NOMO-1 (cell line): Measurements from ENCODE around the gene S100A16.

Experiments
- DNase-seq, 2 experiments: peaks; one replicate each; lab custom pipeline; 2025; ENCODE audit not compliant: unreplicated experiment in 2 of 2; lab: John Stamatoyannopoulos, UW

S100A16 gene

DNA sequence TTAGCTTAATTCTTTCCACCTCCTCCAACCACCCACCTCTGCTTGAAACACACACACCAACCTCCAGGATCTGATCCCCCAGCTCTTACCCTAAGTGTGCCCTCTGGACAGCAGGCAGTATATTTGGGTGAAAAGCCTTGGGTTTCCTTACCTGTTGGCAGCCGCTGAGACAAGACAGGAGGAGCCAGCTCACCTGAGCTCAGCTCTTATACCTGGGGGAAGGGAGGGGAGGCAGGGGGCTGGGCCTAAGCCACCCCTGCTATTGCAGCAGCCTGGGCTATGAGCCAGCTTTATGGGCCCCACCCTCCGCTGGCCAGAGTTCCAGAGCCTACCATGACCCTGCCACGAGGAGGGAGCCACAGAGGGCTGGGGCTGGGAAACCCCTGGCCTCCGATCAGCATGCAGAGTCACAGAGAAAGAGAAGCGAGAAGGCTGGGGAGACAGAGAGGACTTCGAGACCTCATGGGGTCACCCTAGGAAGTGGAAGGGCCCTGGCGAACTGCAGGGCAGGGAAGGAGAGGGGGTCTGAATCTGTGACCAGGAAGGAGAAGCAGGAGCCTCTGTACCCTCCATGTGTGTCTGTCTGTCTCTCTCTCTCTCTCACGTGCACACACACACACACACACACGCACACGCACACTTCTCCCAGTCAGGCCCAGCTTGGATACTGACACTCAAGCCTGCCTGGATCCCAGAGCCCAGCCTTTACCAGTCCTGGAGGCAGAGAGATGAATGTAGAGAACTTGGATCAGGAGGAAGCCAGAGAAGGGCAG is 3.4 kb upstream of the S100A16 start, which contains the start of gene S100A14:
Gene S100A14 (minus strand): TSS at position 182 of the 773 bp plus-strand sequence. CDS start 467 bp downstream, outside the sequence.
- DNase-seq, result no peak

DNA sequence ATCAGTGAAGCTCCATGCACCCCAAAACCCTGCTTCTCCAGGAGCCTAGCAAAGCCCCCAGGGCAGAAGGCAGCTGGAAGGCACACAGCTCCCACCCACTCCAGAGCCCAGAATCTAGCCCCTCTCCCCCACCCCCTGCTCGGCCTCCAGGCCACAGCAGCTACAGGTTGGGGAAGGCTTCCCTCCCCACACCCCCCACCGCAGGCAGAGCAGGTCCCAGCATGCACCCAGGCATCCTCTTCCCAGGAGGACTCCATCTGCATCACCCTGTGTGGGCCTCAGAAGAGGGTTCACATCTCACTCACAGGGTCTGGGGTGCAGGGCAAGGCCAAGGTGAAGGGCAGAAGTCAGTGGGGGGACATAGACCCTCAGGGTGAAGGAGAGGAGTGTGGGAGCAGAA is 2.5 kb upstream of the S100A16 start:
- no peak for DNase-seq

DNA sequence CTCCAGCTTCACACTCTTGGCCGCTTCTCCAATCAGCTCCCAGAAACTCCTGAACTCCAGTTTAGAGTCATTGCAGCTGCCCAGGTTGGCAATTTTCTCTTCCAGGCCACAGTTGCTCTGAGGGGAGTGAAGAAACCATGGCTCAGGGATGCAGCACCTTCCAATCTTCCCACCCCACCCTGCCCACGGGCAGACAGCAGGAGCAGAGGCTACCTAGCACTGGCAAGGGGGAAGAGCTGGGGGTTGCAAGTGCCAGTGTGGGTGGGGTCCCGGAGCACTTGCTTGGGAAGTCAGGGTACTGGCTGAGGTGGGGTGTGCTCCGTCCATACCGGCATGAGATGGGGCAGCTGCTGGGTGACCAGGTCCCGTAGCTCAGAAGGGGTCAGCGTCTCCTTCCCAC is 2.0 kb upstream of the S100A16 start:
- DNase-seq, result no peak

DNA sequence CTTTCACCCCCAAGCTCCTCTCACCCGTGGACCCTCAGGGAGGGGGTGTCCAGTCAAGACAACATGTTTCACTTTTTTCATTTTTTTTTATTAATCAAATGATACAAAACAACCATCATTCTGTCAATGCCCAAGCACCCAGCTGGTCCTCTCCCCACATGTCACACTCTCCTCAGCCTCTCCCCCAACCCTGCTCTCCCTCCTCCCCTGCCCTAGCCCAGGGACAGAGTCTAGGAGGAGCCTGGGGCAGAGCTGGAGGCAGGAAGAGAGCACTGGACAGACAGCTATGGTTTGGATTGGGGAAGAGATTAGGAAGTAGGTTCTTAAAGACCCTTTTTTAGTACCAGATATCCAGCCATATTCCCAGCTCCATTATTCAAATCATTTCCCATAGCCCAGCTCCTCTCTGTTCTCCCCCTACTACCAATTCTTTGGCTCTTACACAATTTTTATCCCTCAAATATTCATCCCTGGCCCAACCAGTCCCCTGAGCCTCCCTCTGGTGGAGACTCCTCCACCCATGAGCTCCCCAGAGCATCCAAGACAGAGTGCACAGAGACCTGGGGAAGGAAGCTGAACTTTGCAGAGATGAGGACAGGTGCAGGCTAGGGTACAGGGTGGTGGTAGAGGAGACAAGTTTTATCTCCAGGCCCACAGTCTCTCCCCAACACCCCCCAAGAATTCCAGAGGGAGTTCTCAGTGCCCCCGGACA is 1.4 kb upstream of the S100A16 start:
- no peak for DNase-seq

DNA sequence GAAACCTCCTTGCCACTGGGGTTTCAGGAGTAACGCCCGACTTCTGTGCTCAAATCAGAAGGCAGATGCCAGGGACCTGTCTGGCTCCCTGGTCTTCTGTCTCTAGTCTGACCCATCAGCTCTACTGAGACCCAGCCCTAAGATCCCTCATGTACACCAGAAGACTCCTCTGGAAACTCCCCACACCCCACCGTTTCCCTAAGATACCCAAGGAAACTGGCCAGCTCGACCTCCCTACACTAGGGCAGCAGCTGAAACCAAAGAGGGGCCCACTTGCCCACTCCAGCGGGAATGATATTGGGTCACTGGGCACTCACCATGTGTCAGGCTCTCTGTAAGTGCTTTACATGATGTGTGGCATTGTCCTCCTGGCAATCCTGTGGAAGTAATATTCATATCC is 469 bp upstream of the S100A16 start:
- DNase-seq, result no peak

DNA sequence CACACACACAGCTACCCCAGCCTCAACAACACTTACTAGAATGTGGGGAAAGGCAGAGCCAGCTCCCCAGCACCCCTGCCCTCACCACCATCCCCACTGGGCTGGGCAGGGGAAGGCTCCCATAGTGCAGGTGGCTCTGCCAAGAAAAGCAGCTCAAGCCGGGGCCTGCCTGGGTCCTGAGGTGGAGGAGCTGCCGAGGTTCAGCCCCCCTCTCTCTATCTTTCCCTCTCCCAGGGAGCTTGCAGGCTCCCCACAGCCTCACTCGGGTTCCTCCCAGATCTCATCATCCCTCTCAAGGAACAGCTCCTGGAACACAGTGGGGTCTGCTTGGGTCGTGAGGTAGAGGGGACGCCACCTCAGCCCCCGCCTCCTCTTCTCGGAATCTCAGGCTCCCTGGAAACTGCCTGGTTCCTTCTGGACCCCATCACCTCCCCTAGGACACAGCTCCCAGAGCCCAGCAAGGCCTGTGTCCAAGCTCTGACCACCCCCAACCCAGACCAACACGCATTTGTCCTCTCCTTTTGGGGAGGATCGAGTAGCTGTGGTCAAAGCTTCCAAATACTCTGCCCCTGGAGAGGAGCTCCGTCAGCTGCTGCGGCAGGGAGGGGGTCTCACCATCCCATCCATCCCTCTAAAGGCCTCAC is 704 bp downstream of the S100A16 start:
- DNase-seq, result no peak

DNA sequence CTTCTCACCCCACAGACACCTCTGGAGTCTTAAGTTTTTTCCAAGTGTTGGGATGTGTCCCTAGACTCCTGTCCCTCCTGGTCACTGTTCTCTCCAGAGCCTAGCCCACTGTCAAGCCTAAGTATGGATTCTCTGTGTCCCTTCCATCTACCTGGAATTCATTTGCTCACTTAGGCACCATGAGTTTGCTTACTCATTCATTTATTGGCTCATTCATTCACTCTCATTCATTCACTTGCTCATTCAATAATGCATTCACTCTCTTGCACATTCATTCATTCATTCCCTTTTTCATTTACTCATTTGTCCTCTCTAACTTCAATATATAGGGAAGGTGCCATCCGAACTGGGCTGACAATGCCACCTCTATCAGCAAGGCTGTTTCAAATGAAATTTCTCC is 1.6 kb downstream of the S100A16 start:
- no peak for DNase-seq

DNA sequence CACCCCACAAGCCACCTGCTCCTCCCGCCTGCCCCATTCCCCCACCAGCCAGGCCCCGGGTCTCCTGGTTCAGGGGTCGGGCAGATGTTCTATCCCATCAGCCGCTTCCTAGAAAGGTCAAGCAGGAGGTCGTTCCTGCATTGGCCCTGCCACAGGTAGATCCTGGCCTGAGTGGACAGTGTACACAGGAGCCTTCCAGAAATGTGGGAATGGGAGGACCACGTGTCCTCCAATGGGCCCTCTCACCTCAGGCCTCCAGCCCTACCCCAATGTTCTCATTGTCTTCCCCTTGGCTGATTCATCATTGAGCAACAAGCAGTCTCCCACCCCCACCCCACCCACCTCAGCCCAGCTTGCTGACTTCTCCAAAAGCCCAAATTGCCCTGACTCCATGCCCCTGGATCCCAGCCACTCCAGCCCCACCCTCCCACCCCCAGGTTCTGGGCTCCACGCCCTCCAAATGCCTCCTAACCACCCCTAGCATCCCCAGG is 2.1 kb downstream of the S100A16 start:
- DNase-seq, result peak in 1 of 2 experiments; percentile 19

DNA sequence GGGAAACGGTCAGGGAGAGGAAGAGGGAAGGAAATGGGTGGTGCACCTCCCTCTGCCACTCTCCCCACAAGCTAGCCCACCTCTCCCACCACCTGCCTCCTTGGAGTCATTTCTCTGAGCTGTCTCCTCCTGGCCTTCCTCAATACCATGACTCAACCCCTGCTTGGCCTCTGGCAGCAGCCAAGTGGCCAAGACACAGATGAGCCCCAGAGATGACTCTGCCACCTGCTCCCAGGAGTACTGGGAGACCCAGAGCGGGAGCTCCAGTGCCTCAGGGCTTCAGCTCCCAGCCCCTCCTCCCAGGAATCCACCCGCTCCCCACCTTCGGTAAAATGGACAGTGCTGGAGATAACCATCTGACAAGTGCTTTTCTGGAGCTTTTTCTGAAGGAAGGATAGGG is 2.6 kb downstream of the S100A16 start:
- no peak for DNase-seq

DNA sequence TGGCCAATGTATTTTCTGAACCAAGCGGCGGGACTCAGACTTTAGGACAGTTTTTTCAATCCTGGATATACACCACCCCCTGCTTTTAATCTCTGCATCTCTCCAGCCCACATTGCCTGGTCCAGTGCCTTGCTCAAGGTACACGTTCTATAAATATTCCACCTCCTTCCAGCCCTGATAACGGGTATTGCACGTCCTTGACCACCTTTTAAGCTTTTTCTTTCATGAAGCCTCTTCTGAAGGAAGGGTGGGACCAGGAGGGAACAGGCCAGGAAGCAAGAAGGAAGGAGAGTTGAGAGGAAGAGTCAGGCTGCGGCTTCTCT is 3.4 kb downstream of the S100A16 start:
- no peak for DNase-seq

DNA sequence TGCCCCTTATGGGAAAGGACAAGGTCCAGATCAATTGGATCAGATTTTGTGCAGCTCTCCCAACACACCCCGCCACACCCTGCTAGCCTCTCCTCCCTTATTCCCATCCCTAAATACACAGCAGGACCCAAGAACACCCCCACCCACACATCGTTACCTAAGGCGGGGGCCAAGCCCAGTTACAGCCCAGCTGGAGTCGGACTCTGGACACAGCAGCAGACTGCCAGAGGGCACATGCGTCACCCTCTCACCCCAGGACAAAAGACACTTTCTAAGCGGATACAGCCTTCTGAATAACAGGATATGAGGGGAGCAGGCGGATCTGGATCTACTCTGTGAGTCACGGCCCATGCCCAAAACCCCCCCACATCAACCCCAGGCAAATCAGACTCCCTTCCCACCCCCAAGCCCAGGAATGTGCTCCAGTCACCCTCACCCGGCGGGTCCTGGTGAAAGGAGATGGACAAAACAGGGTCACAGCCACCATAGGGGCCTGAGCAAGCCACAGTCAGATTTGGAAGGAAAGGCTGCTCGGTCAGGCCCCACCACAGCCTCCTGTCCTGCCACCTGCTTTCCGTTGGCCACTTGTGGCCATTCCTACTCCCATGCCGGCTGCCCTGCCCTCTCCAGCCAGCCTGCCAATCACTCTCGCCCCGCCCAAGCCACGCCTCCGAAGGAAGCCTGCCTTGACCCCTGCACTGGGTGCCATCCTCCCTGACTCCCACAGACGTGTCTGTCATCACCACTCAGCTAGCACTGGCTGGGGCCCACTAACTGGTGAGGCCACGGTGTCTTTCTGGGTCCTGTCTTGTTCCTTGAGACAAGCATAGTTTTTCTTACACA is 4.0 kb downstream of the S100A16 start:
- DNase-seq, result no peak

DNA sequence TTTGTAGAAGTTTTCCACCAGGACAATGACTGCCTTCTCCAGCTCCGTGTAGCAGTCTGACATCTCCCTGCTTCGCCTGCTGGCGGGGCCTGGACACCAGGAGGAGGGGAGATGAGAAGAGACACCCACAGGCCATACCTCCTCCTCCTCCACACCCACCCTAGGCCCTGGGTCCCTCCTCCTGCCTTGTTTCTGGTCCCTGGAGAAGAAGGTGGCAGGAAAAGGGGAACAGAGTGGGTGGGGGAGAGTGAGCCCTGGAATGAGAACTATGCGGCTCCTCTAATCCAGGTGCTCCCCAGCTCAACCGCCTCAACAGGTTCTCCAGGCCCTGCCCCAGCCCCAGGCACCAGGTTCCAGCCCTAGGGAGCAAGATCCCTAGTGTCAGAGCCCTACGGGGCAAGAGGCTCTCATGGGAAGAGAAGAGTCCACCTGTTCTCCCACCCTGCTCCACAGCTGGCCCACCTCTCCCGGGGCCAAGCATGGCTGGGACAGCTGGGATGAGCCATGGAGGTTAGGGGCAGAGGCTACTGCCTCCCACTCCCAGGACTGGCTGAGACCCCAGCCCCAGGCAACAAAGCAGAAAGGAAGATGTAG is 4.8 kb downstream of the S100A16 start:
- no peak for DNase-seq

DNA sequence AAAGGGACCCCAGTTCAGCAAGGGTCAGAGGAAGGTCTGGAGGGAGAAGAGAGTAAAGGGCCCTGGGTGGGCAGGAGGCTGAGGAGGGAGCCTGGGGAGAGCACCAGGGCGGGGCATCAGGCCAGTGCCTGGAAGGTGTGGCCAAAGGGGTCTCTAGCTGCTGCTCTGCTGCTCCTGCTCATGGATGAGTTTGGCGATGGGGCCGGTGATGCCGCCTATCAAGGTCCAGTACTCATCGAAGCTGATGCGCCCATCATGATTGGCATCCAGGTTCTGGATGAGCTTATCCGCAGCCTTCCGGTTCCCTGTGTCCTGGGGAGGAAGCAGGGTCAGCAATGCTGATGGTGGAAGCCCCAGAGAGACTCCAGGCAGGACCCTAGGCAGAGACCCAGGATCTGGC is 5.6 kb downstream of the S100A16 start:
- DNase-seq, result no peak

DNA sequence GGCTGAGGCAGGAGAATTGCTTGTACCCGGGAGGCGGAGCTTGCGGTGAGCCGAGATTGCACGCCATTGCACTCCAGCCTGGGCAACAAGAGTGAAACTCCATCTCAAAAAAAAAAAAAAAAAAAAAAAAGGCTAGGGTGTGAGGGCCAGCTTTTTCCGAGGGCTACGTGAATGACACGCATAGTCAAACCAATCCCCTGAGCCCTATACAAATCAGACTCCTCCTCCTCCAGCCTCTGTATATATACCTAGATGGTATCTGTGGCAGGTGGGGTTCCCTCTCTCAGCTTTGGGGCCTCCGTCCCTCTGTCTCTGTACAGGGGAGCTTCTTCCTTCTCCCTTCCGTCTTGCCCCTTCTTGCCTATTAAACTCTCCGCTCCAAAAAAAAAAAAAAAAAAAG is 6.7 kb downstream of the S100A16 start:
- DNase-seq, result no peak

DNA sequence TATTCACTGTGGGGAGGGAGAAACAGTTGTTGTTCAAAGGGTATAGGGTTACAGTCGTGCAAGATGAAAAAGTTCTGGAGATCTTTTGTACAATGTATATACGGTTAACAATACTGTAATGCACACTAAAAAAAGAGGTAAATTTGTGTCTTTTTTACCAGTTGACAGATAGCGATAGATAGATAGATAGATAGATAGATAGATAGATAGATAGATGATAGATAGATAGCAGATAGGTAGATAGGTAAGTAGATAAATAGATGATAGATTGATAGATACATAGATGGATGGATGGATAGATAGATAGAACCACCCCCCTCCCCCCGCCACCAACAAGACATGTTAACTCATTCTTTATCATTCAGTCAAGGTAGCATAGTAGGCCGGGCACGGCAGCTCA is 10.2 kb downstream of the S100A16 start:
- DNase-seq, result no peak

DNA sequence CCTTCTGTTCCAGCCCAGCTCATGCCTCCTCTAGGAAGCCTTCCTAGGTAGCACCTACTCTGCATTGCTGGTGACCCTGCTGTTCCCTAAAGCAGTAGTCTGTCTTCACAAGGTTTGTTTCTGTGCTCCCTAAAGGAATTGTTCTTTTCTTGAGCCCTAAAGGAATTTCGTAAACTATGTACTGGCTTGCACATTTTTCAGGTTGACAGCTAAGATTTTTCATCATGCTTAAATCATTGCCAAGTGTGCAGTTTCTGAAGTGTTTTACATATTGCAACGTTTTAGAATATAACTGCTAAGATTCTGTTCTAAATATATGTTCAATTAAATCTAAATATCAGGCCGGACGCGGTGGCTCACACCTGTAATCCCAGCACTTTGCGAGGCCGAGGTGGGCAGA is 13.1 kb downstream of the S100A16 start:
- no peak for DNase-seq

DNA sequence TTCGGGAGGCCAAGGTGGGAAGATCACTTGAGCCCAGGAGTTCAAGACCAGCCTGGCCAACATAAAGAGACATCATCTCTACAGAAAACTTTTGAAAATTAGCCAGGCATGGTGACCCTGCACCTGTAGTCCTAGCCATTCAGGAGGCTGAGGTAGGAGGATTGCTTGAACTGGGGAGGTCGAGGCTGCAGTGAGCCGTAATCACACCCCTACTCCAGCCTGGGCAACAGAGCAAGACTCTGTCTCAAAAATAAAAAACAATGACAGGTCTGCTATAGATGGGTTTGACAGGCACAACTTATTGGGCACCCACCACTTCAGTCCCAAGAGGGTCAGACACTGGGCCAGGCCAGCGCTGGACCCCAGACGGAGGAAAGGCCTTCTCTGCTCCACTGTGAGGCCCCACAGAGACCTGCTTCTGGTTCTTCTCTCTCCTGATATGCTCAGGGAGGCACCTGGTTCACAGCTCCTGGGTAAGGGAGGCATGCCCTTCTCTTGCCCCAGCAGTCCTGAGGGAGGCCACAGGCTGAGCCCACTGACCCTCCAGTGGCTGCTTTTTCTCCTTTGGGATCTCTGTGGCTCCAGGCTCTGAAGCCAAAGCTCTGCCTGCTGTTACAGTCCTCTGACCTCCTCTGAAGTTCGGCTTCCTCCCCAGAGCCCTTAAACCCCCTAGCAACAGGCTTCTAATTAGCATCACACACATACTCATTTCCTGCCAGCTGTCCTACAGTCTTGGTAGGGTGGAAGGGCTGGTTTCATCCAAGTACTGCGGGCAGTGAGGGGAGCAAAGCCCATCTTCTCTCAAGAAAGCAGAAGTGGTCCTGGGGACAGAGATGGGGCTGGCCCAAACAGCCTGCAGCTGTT is 14.4 kb downstream of the S100A16 start:
- peak; percentile 97 to 99 for DNase-seq

DNA sequence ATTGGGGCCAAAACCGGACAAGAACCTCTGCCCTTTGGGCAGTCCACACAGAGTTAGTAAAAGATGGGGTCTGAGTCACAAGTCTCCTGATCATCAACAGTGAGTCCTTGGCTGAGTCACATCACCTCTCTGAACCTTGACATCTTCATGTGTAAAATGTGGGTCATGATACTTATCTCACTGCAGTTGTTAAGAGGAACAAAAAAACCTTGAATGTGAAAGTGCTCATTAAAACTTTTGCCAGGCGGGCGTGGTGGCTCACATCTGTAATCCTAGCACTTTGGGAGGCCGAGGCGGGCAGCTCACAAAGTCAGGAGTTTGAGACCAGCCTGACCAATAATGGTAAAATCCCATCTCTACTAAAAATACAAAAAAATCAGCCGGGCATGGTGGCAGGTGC is 15.7 kb downstream of the S100A16 start:
- peak in 1 of 2 experiments; percentile 45 for DNase-seq

DNA sequence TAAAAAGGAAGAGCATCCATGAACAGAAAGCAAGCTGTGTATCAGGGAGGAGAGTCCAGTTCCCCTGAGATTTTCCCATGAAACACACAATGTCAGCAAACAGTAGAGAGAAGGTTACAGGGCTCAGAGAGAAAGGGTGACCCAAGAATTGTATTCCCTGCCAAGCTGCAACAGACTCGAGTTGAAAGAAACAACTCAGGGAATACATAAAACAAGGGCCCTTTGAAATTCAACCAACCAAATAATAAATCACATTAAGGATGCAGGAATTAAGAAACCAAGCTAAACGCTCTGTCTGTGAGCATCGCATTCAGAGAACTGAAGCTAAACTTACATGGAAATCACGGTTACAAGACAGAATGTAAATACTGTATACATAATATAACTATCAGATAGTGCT is 20.2 kb downstream of the S100A16 start:
- DNase-seq, result no peak

DNA sequence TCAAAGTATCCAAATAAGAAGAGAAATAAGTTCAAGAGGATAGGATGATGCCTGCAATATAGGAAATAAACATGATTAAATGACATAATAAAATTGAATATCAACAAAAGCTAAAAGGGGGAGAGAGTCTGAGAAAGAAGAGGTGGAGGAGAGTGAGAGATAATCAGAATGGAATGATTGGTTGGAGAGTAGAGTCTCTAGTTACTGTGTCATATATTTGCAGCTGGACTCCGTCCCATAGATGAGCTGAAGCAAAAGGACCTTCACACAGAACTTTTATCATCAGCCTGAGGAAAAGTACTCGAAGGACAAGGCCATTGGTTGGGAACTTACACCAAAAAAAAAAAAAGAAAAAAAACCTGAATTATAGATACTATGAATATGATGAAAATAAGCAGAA is 24.5 kb downstream of the S100A16 start:
- DNase-seq, result no peak
